Jurkat, Clone E6-1 (cell line): ENCODE measurements around the gene RPRD1B.

Source experiments
- DNase-seq: peaks from one replicate; pipeline ENCODE4 v3.0.0-alpha.2; 2011; ENCODE audit warnings: low read depth, low spot score
- H3K4me3 ChIP-seq: 2 replicates; pipeline ENCODE4 v1.5.1; 2011; ENCODE audit warnings: mild to moderate bottlenecking, low read length, control low read depth, moderate library complexity

Gene RPRD1B

GRCh38 chr20:38112261-38112929 lies 78.8 kb downstream of the RPRD1B start:
- DNase-seq = no peak
- no peak overlapping the region for H3K4me3 ChIP-seq

- H3K4me3 ChIP-seq = no peak overlapping the region
- DNase-seq = no peak
Observed at GRCh38 chr20:38112930-38113294, 79.4 kb downstream of the RPRD1B start.

GRCh38 chr20:38113401-38114325 lies 80.1 kb downstream of the RPRD1B start:
- no peak for DNase-seq
- no peak overlapping the region for H3K4me3 ChIP-seq

GRCh38 chr20:38114353-38114791 lies 80.8 kb downstream of the RPRD1B start:
- H3K4me3 ChIP-seq = no peak overlapping the region
- DNase-seq = no peak

GRCh38 chr20:38115205-38115604 lies 81.7 kb downstream of the RPRD1B start:
- H3K4me3 ChIP-seq = no peak overlapping the region
- DNase-seq = no peak

GRCh38 chr20:38115896-38116295 lies 82.3 kb downstream of the RPRD1B start:
- no peak for DNase-seq
- H3K4me3 ChIP-seq = no peak overlapping the region

- no peak overlapping the region for H3K4me3 ChIP-seq
- no peak for DNase-seq
Observed at GRCh38 chr20:38116409-38117165, 83.0 kb downstream of the RPRD1B start.

GRCh38 chr20:38117205-38117604 lies 83.7 kb downstream of the RPRD1B start:
- DNase-seq = no peak
- H3K4me3 ChIP-seq = no peak overlapping the region

- no peak for DNase-seq
Observed at GRCh38 chr20:38117635-38118034, 84.1 kb downstream of the RPRD1B start.

GRCh38 chr20:38119446-38119845 lies 85.9 kb downstream of the RPRD1B start:
- DNase-seq = no peak
- no peak overlapping the region for H3K4me3 ChIP-seq

More at GRCh38 chr20:38117635-38118034, 84.1 kb downstream of the RPRD1B start:
- H3K4me3 ChIP-seq = no peak overlapping the region

GRCh38 chr20:38120625-38120988 lies 87.1 kb downstream of the RPRD1B start:
- H3K4me3 ChIP-seq = no peak overlapping the region
- no peak for DNase-seq

GRCh38 chr20:38121741-38122140 lies 88.2 kb downstream of the RPRD1B start:
- H3K4me3 ChIP-seq = no peak overlapping the region
- DNase-seq = no peak

- H3K4me3 ChIP-seq = no peak overlapping the region
- no peak for DNase-seq
Observed at GRCh38 chr20:38123021-38123587, 89.6 kb downstream of the RPRD1B start.

GRCh38 chr20:38125157-38126056 lies 91.9 kb downstream of the RPRD1B start:
- no peak for DNase-seq
- H3K4me3 ChIP-seq = no peak overlapping the region

GRCh38 chr20:38126146-38126921 lies 92.8 kb downstream of the RPRD1B start:
- no peak overlapping the region for H3K4me3 ChIP-seq
- no peak for DNase-seq

- H3K4me3 ChIP-seq = no peak overlapping the region
- no peak for DNase-seq
Observed at GRCh38 chr20:38126932-38127621, 93.5 kb downstream of the RPRD1B start.

- no peak for DNase-seq
- no peak overlapping the region for H3K4me3 ChIP-seq
Observed at GRCh38 chr20:38127920-38128528, 94.5 kb downstream of the RPRD1B start.
